Urothelium cell line (cell line): ENCODE data around the gene HAND2.

Experiments
- DNase-seq: peaks from one replicate; pipeline ENCODE4 v3.0.0; 2011; ENCODE audit warnings: low spot score, mixed read lengths
- FAIRE-seq: peaks from 2 replicates; lab custom pipeline; 2011; peaks lifted over from hg19 to GRCh38; lab: Jason Lieb, UNC

HAND2 gene

GRCh38 chr4:173536808-173537429 lies 6.9 kb upstream of the HAND2 start:
- no peak for DNase-seq
- no peak for FAIRE-seq

DNA sequence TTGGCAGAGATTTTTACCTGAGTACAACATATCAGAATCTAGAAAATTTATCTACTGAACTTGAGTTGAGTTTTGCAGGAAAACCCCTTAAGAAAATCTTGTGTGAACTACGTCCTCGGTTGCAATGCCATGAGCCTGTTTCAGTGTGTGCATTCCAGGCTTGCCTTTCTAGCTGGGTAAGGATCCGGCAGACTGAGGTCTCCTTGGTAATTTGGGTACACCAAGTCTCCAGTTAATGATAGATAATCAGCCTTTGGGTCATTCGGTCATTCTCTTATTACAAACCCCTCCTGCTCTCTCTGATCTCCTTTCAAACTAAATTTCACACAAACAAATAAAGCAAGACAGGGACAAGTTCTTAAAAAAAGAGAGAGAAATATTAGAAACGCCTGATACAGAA lies 5.9 kb upstream of the HAND2 start:
- DNase-seq (no peak), FAIRE-seq (no peak)

DNA sequence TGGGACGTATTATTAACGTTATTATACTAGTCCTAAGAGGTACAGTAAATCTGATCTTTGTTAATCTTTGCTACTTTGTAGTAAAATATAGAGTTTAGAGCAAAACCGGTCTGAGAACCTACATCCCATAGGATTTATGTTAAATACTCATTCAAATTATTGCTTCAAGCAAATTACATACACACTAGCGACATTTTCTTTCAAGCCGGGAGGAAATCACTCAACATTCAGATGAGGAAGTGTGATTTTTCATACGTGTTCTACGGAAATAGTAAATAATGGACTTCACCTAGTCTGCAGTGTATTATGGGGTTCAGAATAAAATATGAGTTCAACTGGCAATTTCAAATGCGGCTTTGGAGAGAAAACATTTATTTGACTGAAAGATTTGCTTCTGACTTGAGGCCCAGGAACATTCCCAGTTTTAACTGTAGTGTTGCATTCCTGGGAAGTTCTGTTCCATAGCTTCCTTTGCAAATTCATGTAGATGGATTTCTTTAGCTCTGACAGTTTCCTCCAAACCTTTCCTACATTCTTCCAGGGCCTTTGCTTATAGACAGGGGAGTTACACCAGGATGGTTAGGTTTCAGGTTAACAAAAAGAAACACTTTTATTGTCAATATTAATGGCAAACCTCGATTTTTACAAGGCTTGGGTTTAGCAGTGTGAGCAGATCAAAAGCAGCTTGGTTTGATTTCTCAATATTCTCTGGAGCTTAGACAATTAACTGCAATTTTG lies 5.3 kb upstream of the HAND2 start:
- DNase-seq = no peak
- FAIRE-seq = no peak

GRCh38 chr4:173534434-173534833 lies 4.4 kb upstream of the HAND2 start:
- FAIRE-seq (no peak), DNase-seq (no peak)

- FAIRE-seq (no peak), DNase-seq (no peak)
Measured at GRCh38 chr4:173532725-173533511, 2.9 kb upstream of the HAND2 start.

GRCh38 chr4:173531086-173531965 lies 1.3 kb upstream of the HAND2 start:
- DNase-seq (no peak), FAIRE-seq (no peak)

GRCh38 chr4:173530326-173531085 lies 477 bp upstream of the HAND2 start:
- no peak for FAIRE-seq

GRCh38 chr4:173528378-173529321 lies 1.4 kb downstream of the HAND2 start:
- FAIRE-seq = no peak
- DNase-seq = no peak

More at GRCh38 chr4:173530326-173531085, 477 bp upstream of the HAND2 start:
- no peak for DNase-seq

GRCh38 chr4:173527103-173527891 lies 2.7 kb downstream of the HAND2 start:
- no peak for FAIRE-seq
- DNase-seq = no peak

DNA sequence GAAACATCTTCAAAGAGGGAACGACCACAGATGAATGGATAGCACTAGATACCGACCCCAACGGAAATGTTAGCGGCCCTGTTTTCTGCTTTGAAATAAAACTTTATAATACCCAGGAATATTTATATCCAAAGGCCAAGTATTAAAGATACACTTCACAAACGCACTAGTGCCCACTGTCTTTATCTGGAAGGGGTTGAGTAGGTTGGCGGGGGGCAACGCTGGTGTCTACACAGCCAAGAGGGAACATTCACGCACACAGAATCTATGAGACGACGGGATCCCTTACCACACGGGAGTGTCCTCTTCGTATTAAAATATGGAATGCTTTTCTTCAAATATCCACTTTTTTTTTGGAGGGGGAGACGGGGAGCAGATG lies 3.3 kb downstream of the HAND2 start:
- no peak for FAIRE-seq

GRCh38 chr4:173526027-173526482 lies 4.0 kb downstream of the HAND2 start:
- DNase-seq (no peak), FAIRE-seq (no peak)

More for the DNA sequence above, 3.3 kb downstream of the HAND2 start:
- DNase-seq = no peak

DNA sequence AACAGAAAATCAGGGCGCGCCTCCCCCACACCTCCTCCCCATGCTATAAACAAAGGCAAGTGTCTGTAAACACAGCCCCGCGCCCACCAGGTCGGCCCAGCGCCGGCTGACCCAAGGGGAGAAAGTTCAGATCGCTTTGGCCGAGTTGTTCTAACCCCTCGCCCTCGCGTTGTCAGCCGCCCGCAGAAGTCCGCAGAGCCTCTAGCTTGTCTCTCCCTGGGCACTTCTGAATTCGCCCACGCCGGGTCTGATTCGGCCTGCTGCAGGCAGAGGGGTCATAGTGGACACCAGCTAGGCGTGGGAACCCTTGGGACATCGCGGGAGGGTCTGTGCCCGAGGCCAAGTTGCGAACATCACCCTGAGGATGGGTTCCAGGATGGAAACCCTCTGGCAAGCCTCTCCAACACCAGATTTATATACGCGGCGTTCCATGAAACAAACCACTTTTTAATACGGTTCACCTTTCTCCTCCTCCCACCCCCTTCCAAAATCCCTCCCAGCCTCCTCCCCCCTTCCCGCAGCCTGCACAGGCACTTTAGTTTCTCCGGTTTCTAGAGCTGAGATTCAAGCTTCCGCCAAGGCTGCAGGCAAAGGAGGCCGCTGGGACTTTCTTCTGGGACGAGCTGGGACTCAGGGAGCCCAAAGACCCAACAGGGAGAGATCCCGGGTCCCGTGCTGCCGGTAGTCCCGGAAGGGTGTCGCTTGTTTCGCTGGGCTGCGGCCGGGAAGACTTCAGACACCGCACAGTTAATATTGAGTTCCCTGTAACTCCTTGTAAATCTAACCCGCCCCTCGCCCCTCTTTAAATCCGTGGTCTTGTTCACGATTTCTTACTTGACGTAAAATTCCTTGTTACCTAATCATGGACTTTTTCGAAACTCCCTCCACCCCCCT lies 4.7 kb downstream of the HAND2 start:
- DNase-seq (no peak), FAIRE-seq (no peak)

GRCh38 chr4:173524218-173525117 lies 5.6 kb downstream of the HAND2 start:
- FAIRE-seq (no peak), DNase-seq (no peak)

- no peak for DNase-seq
- no peak for FAIRE-seq
Measured at GRCh38 chr4:173522951-173523395, 7.1 kb downstream of the HAND2 start.

- DNase-seq = no peak
- FAIRE-seq = no peak
Measured at GRCh38 chr4:173522160-173522950, 7.7 kb downstream of the HAND2 start.
